Endothelial cell of umbilical vein (primary cell): ENCODE measurements around the gene CFLAR. TPM values are rescaled to one million over a fixed set of nuclear protein-coding genes. Genes with fewer than 3 reads are reported as not detected.

ENCODE experiments used
- BruUV-seq: library from RNA; stranded (reverse); fragments of 400-500 nt; replicated peaks from 2 replicates; lab custom pipeline; 2021; lab: Mats Ljungman, UMichigan
- CTCF ChIA-PET: fragments of 300-600, 350-600 bp; sonication (Branson Sonifier 250); formaldehyde crosslinking; loops from one replicate; lab custom pipeline; 2021; ENCODE audit warnings: antibody characterized with exemption, inconsistent platforms; lab: Charles Lee
- POLR2A ChIA-PET: fragments of 300-600, 350-600 bp; sonication (Branson Sonifier 250); formaldehyde crosslinking; loops from one replicate; lab custom pipeline; 2021; ENCODE audit warnings: antibody characterized with exemption, inconsistent platforms; lab: Charles Lee
- DNase-seq: peaks from one replicate; pipeline ENCODE4 v3.0.0-alpha.2; 2011; ENCODE audit warnings: low read depth, low spot score
- FAIRE-seq: peaks from 2 replicates; lab custom pipeline; 2011; peaks lifted over from hg19 to GRCh38; lab: Jason Lieb, UNC
- H2AFZ ChIP-seq: 2 replicates; pipeline ENCODE4 v1.6.0; 2012; ENCODE audit warnings: low read depth, low read length, control low read depth, inconsistent platforms
- H3K27ac ChIP-seq: 2 replicates; pipeline ENCODE4 v1.5.1; 2011; ENCODE audit warnings: low read depth, mild to moderate bottlenecking, control low read depth, low read length, moderate library complexity; ENCODE audit not compliant: insufficient read depth
- H3K27me3 ChIP-seq, 2 experiments: 2 replicates each; pipeline versions ENCODE4 v1.6.0 to v1.6.1; 2011; ENCODE audit warnings: low read length in 2 of 2, mixed read lengths in 1 of 2; ENCODE audit not compliant: control insufficient read depth in 2 of 2, insufficient read depth in 2 of 2
- H3K36me3 ChIP-seq, 2 experiments: 2 replicates in 1 of 2; 3 replicates in 1 of 2; pipeline ENCODE4 v1.5.1; 2011; ENCODE audit warnings: low read length in 2 of 2, mild to moderate bottlenecking in 1 of 2, moderate library complexity in 1 of 2; ENCODE audit not compliant: control insufficient read depth in 2 of 2, insufficient read depth in 2 of 2; ENCODE audit errors: extremely low read depth in 1 of 2
- H3K4me1 ChIP-seq: 3 replicates; pipeline ENCODE4 v1.5.1; 2011; ENCODE audit warnings: mild to moderate bottlenecking, low read length; ENCODE audit not compliant: control insufficient read depth, insufficient read depth; ENCODE audit errors: extremely low read depth
- H3K4me2 ChIP-seq: 2 replicates; pipeline ENCODE4 v1.6.1; 2011; ENCODE audit warnings: low read length, control low read depth, mixed read lengths; ENCODE audit not compliant: insufficient read depth
- H3K4me3 ChIP-seq, 3 experiments: fragments of 200-600 bp in 1 of 3; sonication (generic), shearing (Covaris generic) in 1 of 3; replicated peaks in 1 of 3; 2 replicates each; pipeline ENCODE4 v1.5.1; 2011 to 2016; ENCODE audit warnings: control low read depth in 3 of 3, low read length in 3 of 3, mild to moderate bottlenecking in 2 of 3, inconsistent platforms in 1 of 3, low read depth in 1 of 3, moderate library complexity in 1 of 3; ENCODE audit not compliant: insufficient read depth in 1 of 3
- H3K79me2 ChIP-seq: 2 replicates; pipeline ENCODE4 v1.6.0; 2012; ENCODE audit warnings: low read length, inconsistent platforms; ENCODE audit not compliant: control insufficient read depth, insufficient read depth
- H3K9ac ChIP-seq: replicated peaks from 2 replicates; pipeline ENCODE3; 2011; ENCODE audit warnings: low read length, control low read depth; ENCODE audit not compliant: insufficient read depth; ENCODE audit errors: extremely low read depth
- H3K9me1 ChIP-seq: replicated peaks from 3 replicates; pipeline ENCODE4 v1.6.0; 2011; ENCODE audit warnings: mild to moderate bottlenecking, low read length; ENCODE audit not compliant: control insufficient read depth, insufficient read depth; ENCODE audit errors: extremely low read depth
- H3K9me3 ChIP-seq: replicated peaks from 2 replicates; pipeline ENCODE4 v1.5.1; 2012; ENCODE audit warnings: low read length, inconsistent platforms; ENCODE audit not compliant: control insufficient read depth, insufficient read depth
- H4K20me1 ChIP-seq: replicated peaks from 2 replicates; pipeline ENCODE3; 2011; ENCODE audit warnings: mild to moderate bottlenecking, low read length; ENCODE audit not compliant: control insufficient read depth, insufficient read depth; ENCODE audit errors: extremely low read depth
- CTCF ChIP-seq, 2 donors: IDR thresholded peaks; 1 replicate in 1 of 2; 2 replicates in 1 of 2; pipeline ENCODE4 v1.5.1; 2011; ENCODE audit warnings: low read length in 2 of 2, mild to moderate bottlenecking in 2 of 2, moderate library complexity in 2 of 2, control low read depth in 1 of 2, inconsistent platforms in 1 of 2, low read depth in 1 of 2; ENCODE audit not compliant: insufficient read depth in 1 of 2; ENCODE audit errors: extremely low read depth in 1 of 2
- EZH2 ChIP-seq: IDR thresholded peaks from 2 replicates; pipeline ENCODE4 v1.6.1; 2012; ENCODE audit warnings: borderline replicate concordance, low read depth, mild to moderate bottlenecking, moderate library complexity, low read length, inconsistent platforms; ENCODE audit not compliant: severe bottlenecking
- MAX ChIP-seq: IDR thresholded peaks from 2 replicates; pipeline ENCODE4 v1.6.1; 2011; ENCODE audit not compliant: insufficient read depth, insufficient read length
- MYC ChIP-seq: IDR thresholded peaks from one replicate; pipeline ENCODE4 v1.6.1; 2011; ENCODE audit warnings: mild to moderate bottlenecking, low read depth, low read length
- POLR2A ChIP-seq: IDR thresholded peaks from 2 replicates; pipeline ENCODE4 v1.6.1; 2012; ENCODE audit warnings: low read depth, mild to moderate bottlenecking, control low read depth, low read length
- POLR2AphosphoS5 ChIP-seq: IDR thresholded peaks from 2 replicates; pipeline ENCODE4 v1.6.1; 2012; ENCODE audit warnings: low read depth, mild to moderate bottlenecking, control low read depth, low read length, moderate library complexity; ENCODE audit not compliant: insufficient read depth
- dilution Hi-C: fragments of 300-500 bp; cut with MboI; formaldehyde crosslinking; loops from one replicate; pipeline ENCODE4 v1.15.0; 2019; ENCODE audit warnings: low sequenced_read_pairs; ENCODE audit not compliant: extremely low pct_ligation_motif_present
- intact Hi-C: fragments of 100-400 bp; cut with micrococcal nuclease; formaldehyde crosslinking; loops from one replicate; pipeline ENCODE4 v1.10.0; 2022
- polyA plus RNA-seq, 4 experiments: library from polyadenylated mRNA; depleted of rRNA in 3 of 4; stranded (reverse) in 3 of 4; unstranded in 1 of 4; fragments of >200 nt; gene quantifications; 2 replicates each; pipeline versions ENCODE4 v1.2.1 to v1.2.3, GENCODE V29; 2011 to 2012; ENCODE audit warnings: missing spikeins in 1 of 4
- total RNA-seq: library from RNA; stranded (reverse); gene quantifications from 2 replicates; pipeline ENCODE4 v1.2.3, GENCODE V29; 2021

Gene CFLAR
- total and polyA plus RNA-seq, 2 donors (not counting 3 experiments of a cell fraction or from before 2014, with no cell fraction given): 104 to 260 TPM

- TF ChIP-seq EZH2 (no peak), MYC (no peak), POLR2AphosphoS5 (no peak)
- ChIA-PET POLR2A (no interaction called here), CTCF (interaction anchor here (1.0 kb wide), 1 partner anchor 18 kb away, joined by 7 read pairs; the partner anchor contains the start of gene CASP10)
- Histone ChIP-seq H3K27me3 (no peaks in the 10 kb centered on the region), H3K9ac (no peak overlapping the region), H3K4me2 (no peak overlapping the region), H2AFZ (no peak overlapping the region), H3K36me3 (peaks cover 10 to 18% of the 10 kb centered on the region in 2 experiments), H3K27ac (no peak overlapping the region), H3K4me1 (no peaks in the 10 kb centered on the region), H3K79me2 (no peaks in the 10 kb centered on the region), H4K20me1 (no peaks in the 10 kb centered on the region), H3K4me3 (no peak overlapping the region), H3K9me1 (no peaks in the 10 kb centered on the region), H3K9me3 (no peaks in the 10 kb centered on the region)
- intact Hi-C loops: no loop called here
- DNase-seq (no peak), FAIRE-seq (no peak)
- BruUV-seq: no TSS peak
- dilution Hi-C loops: no loop called here
These were observed 84.4 kb downstream of the CFLAR start for GRCh38 chr2:201200345-201200744.

- DNase-seq: no peak
- TF ChIP-seq MAX (no peak), MYC (no peak), POLR2A (no peak), CTCF (IDR thresholded peaks at IDR 0.05; ENCODE audit: extremely low read depth in 1 of 2, insufficient read depth in 1 of 2, low read depth in 1 of 2, low read length in 2 of 2) (no peak)
- no peaks in the 10 kb centered on the region for H3K79me2 ChIP-seq
- no peak overlapping the region for H3K4me2 ChIP-seq
- no peak overlapping the region for H3K4me3 ChIP-seq
- no peaks in the 10 kb centered on the region for H3K9me1 ChIP-seq
- intact Hi-C loops (no loop called here), dilution Hi-C loops (no loop called here)
- H3K27ac ChIP-seq: no peak overlapping the region
- H3K36me3 ChIP-seq: peaks cover 7 to 12% of the 10 kb centered on the region in 2 experiments
- H3K9ac ChIP-seq: no peak overlapping the region
- H3K4me1 ChIP-seq: no peaks in the 10 kb centered on the region
- no peaks in the 10 kb centered on the region for H3K9me3 ChIP-seq
- ChIA-PET CTCF (interaction anchor here (1.0 kb wide), 2 partner anchors 19 to 31 kb away, joined by 6 to 7 read pairs; partner anchors contain the start of gene CASP10), POLR2A (interaction anchor here (0.6 to 0.7 kb wide), 2 partner anchors 10 to 1206 kb away, joined by 3 to 5 read pairs; no protein-coding TSS in a partner anchor)
- no peak for FAIRE-seq
- BruUV-seq: no TSS peak
- H2AFZ ChIP-seq: no peak overlapping the region
- no peaks in the 10 kb centered on the region for H4K20me1 ChIP-seq
- no peaks in the 10 kb centered on the region for H3K27me3 ChIP-seq
These were observed 85.4 kb downstream of the CFLAR start for GRCh38 chr2:201201371-201201770.
